GM21528 (cell line): ENCODE measurements around the gene OR5B21.

Experiments
- ATAC-seq: cut with Tn5 transposase; IDR thresholded peaks from one replicate; pipeline ENCODE4 v1.9.1; 2021; ENCODE audit warnings: mild to moderate bottlenecking, moderate library complexity; ENCODE audit not compliant: unreplicated experiment, low FRiP score

The OR5B21 gene

DNA sequence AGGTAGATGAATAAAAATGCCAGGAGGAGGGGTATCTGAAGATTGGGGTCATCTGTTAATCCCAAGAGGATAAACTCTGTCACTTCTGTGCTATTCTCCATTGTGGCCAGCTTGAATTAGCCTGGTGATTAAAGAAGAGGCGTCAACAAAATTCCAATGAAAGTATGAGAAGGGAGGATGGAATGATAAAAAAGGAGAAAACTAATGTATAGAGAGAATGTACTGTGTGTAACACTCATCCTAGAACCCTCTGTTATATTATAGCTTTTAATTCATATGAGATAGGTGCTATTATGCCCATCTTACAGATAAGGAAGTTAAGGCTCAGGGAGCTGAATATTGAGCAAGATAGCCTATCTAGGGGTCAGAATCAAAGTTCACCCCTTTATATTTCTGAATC lies at the start of gene OR5B21:
Gene OR5B21, minus strand, starts transcription at position 101 of the 400 bp plus-strand sequence. Its CDS starts 0 bp downstream, at position 101.
- ATAC-seq = no peak

DNA sequence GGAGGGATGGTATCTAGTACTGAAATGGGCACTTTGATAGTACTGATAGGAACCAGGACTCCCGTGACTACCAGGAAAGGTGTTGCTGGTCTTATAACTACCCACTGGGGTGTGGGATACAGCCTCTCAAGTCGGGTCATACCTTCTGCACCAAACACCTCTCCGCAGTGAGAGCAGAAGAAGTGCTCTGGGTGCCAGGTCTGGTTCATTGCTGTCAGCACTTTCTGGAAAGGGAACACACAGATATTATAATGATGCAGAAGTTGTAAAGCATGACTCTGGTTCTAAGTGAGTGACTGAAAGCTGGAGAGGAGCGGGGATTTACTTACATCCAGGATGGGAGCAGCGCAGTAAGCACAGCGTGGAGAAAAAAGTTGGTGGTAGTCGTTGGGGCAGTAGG lies 41.7 kb upstream of the OR5B21 start:
- no peak for ATAC-seq

DNA sequence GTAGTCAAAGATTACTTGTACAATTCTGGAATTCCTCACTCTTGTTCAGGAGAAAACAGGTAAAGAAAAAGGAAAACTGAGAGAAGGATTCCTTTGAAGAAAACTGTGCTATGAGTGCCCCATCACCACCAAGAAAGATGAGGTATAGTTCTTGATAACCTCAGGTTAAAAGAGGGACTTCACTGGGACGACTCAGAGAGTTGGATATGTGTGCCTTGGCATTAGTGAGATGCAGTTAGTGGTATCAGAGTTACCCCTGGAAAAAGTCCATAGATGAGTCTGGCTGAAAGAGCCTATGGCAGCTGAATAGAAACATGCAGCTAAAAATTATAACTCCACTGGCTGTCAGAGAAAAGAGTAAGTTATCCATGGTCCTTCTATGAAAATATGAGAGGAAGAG lies 38.9 kb upstream of the OR5B21 start:
- ATAC-seq = no peak

DNA sequence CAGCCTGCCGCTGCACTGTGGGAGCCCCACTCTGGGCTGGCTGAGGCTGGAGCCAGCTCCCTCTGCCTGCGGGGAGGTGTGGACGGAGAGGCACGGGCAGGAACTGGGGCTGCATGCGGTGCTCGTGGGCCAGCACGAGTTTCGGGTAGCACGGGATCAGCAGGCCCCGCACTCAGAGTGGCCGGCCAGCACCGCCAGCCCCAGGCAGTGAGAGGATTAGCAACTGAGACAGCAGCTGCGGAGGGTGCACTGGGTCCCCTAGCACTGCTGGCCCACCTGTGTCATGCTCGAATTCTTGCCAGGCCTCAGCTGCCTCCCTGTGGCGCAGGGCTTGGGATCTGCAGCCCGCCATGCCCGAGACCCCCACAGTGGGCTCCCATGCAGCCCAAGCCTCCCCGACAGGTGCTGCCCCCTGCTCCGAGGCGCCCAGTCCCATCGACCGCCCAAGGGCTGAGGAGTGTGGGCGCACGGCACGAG lies 24.0 kb upstream of the OR5B21 start:
- ATAC-seq = no peak

DNA sequence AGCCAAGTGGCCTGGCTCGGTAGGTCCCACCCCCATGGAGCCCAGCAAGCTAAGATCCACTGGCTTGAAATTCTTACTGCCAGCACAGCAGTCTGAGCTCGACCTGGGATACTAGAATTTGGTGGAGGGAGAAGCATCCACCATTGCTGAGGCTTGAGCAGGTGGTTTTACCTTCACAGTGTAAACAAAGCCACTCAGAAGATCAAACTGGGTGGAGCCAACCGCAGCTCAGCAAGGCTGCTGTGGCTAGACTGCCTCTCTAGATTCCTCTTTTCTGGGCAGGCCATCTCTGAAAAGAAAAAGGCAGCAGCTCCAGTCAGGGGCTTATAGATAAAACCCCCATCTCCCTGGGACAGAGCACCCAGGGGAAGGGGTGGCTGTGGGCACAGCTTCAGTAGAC lies 22.3 kb upstream of the OR5B21 start:
- no peak for ATAC-seq

DNA sequence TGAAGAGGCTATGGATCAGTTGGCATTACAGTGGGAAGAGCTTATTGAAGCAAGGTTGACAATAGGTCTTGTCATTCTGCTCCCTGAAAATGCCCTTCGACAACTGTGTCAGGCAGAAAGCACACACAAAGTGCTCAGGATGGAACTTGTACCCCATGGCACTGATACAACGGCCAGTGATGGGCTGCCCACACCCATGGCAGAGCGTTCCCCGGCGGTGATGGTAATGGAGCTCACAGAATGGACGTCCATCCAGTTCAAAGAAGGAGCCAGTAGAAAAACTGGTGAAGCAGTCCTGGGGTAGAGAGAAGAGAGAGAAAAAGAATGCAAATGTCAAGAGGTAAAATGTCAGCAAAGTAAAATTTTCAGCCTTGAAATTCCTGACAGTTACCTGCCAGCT lies 19.5 kb upstream of the OR5B21 start:
- ATAC-seq = no peak

DNA sequence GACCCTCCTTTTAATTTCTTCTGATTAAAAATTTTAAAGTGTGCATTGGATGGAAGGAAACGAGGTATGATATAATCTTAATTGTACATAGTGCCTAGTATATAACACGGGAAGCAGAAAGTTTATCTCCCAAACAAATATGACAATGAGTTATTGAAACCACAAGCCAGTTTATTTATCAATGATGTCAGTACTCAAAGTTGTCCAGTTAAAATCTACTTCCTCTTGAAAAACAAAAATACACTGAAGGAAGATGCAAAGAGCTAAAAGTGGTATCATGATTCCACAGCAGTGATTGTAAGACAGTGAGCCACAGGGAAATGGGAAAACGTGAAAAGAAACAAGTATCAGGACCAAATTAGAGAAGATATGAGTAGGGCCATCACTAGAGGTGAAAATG lies 18.8 kb upstream of the OR5B21 start:
- no peak for ATAC-seq

DNA sequence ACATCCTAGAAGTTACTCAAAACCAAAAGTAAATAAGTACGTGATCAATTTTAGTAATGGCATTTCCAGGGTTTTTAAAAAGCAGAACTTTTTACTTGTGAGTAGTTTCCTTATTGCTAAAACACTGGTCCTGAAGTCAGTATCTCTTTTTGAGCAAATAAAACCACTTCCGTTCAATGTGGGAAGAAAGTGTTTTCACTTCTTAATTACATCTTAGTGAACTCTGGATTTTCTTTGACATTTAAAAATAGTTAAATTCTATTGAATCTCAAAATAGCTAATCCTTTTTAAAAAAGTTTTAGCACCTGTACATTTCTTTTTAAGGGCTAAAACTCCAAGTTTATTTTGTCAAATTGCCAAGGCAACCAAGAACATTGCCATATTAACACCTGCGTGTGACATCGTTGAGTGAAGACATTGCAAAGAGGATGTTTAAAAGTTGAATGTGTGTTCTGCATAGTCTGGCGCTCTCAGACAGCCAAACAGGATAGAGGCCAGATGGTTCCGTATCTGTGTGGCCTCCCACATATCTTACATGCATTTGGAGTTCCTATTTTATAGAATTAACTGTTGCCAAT lies 17.2 kb upstream of the OR5B21 start:
- ATAC-seq = peak; percentile 91

DNA sequence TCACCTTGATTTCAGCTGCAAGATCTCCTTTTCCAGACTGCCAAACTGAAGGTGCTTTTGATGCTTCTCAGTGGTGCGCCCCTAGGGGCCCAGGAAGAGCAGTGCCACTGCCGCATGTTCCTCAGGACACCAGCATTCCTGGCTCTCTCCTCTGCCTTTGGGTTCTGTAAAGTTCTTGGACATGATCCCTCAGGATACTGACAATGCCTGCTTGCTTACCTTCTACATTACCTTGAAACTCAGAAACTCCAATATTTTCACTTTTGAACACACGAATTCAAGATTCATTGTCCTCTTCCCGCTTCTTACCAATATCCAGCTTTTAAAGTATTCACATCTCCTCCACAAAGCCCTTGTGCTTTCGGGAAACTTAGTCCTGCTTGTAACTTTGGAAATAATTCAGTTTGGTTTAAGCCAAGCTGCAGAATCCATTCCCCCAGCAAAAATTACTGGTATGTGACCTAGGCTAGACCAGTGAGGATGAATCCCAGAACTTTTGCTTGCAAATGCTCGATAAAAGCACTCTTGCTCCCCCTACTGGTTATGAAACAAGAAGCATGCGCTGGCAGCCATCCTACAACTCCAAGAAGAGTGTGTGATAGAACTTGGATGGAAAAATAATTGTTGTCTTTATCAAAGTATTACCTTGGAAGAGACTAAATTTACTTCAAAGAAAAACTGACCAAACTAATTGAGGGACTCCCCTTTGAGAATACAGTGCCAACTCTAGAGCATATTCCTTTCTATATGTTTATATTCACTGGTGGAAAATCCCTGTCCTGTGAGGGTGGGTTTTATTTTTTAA lies 16.5 kb upstream of the OR5B21 start:
- peak; percentile 52 for ATAC-seq

DNA sequence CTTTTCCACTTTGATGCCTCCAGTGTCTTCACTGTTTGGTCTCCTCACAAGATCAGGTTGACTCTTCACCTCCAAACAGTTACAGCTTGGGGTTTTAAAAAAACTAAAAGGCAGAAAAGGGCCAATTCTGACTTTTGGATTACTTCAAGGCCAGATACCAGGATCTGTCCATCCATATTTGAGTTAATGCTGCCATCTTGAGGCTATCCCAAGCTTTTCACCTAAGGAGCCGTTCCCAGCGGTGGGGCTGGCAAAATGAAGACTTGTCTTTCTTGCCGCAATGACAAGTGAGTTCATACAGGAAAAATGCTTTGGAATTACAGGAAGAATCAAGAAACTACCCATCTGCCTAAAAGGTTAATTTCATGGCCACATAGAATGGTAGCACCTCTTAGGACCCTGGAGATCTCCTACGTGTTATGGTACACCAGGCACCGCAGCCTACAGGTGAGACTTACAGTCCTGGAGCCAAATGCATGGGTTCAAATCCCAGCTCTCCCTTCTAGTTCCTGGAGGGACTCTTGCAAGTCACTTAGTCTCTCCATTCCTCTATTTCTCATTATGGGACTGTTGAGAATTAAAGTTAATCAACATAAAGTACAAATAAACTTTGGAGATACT lies 6.0 kb upstream of the OR5B21 start:
- ATAC-seq = no peak

DNA sequence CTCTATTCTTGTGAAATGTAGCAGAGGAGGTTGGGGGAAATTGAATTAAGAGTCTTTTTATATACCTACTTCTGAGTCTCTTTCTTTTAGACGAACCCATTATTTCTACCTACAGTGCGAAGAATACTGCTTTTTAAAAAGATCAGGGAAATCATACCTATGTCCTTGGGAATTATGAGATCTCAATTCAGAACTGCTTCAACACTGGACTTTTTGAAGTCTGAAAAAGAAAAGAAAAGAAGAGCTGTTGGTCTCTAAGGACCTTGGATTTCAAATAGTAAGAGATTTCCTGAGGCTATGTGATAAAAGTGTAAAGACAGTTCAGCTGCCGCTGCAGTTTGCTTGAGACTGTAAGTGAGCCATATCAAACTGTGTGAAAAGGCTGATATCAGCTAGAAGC lies 3.7 kb upstream of the OR5B21 start:
- no peak for ATAC-seq

DNA sequence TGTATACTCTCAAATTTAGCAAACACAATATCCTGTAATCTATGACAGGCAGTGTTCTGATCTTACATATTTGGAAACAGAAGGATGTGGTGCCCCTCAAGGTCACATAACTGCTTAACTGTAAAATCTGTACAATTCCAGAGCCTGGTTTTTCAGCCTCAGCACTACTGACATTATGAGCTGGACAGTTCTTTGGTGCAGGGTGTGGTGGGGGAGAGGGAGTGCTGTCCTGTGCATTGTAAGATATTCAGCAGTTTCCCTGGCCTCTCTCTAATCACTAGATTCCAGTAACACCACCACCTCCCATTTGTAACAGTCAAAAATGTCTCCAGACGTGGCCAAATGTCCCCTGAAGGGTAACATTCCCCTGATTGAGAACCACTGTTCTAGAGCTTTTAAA lies 1.8 kb upstream of the OR5B21 start:
- no peak for ATAC-seq

DNA sequence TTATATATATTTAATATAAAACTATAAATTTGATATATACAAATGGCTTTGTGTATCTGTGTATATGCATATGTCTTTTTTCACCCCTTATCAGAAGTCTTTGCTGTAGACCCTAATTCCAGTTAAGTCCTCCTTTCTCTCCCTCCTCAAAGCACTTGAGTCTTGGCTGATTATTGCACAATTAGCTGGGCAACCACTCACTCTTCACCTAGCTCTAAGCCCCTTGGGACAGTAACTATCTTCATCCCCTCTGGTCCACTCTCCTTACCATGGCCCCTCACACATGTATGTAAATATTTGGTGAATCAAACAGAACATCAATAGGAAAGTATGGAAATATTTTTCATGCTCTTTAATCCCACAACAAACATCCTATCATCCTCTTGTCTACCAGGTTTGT lies 909 bp upstream of the OR5B21 start:
- ATAC-seq = no peak

DNA sequence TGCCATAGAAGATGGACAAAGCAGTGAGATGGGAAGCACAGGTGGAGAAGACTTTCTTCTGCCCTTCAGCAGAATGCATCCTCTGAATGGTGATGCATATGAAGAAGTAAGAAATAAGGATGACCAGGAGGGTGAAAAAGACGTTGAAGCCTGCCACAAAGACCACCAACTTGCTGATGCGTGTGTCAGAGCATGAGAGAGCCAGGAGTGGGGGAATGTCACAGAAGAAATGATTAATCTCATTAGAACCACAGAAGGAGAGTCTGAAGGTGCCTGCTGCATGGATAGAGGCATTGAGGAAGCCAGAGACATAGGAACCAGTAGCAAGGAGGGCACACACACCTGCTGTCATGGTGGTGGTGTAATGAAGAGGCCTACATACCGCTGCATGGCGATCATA lies 550 bp downstream of the OR5B21 start:
- no peak for ATAC-seq

DNA sequence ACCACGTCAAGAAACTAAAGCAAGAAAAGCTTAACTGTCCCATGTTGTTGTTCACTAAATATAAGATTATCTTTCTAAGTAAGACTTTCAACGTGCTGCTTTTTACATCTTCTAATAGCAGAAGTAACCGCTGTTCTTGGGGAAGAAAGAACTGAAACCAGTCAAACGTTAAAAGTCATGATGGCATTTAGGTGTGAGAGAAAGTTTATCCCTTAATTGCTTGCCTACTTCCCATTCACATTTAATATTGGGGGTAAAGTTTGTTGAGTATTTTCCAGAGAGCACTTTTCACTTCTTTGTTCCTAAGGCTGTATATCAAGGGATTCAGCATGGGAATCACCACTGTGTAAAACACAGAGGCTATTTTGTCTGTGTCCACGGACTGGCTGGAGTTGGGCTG lies 970 bp downstream of the OR5B21 start:
- ATAC-seq = no peak

DNA sequence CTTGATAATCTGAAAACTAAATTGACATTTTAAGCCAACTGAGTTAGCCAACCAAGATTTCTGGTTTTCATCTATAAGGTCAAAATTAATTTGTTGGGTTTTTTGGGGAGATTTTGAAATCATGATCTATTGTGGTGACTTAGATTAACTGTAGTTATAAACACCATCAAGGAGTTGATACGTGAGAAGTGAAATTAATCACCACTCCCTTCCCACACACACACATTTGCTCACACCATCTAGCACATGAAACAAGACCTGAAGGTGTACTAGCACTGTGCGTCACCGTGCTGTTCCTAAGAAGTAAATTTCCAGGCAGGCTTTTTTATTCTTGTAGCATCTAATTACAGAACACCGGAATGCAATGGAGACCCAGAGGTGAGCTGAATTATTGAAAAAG lies 2.1 kb downstream of the OR5B21 start:
- ATAC-seq = no peak

DNA sequence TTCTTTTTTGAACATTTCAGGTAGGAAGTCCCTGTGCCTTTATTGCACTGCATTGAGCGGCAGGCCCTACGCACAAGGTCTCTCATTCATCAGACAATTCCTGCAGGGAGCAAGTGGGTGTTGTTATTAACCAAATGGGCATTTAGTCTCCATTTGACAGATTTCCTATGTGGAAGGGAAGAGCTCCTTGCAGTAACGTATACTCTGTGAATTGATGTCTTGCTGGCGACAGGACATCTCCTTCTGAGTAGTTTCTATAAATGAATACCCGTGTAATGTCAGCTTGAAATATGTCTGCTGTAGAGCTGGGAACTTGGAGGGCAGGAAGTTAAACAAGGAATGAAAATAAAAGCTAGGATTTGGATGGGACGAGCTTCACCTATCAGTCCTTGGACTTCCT lies 3.7 kb downstream of the OR5B21 start:
- ATAC-seq = no peak

DNA sequence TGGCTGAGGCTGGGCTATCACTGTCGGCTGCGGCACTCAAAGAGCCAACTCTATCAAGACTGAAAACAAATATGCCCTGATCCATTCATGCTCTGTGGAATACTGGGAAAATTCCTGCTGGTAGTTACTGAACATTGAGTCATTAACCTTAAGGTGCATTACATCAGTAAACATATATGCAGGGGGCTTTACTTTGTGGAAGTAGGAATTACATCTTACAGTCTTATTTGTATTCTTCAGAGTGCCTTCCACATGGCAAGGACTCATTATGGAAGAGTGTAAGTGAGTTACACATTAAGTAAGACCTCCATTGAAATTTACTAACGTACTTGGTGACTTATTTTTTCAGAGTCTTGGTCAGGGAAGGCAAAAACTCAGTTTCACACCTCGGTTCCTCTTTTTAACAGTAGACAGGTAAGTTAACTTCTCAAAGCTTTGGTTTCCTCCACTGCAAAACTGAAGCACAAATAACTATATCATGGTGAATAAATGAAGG lies 4.5 kb downstream of the OR5B21 start:
- peak; percentile 93 for ATAC-seq

DNA sequence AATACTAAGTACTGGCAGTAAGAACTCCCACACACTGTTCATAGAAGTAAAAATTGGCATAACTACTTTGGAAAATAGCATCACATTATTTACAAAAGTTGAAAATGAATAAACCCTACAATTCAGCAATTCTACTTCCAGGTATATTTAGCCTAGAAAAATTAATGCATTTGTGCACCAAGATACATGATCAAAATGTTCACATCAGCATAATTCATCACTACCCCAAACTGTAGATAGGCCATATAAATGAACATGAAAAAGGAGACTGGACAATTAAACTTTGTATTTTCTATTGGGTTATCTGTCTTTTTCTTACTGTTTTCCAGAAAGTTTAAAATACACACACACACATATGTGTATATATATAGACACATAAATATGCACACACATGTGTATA lies 5.9 kb downstream of the OR5B21 start:
- ATAC-seq = no peak

DNA sequence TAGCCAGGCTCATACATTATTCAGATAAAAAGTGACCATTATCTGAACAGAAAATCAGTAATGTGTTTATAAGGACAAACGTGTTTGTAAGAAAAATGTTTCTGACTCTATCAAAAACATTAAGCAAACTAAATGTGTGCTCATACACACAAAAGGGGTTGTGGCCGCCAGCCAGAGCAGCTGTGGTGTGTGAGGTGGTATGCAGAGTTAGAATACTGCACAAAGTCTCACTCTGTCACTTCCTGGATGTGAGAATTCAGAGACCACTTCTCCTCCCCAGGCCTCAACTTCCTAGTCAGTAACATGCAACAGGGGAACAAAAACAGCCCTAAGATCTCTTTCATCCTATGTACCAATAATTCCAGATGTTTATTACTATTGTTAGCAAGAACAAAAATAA lies 9.4 kb downstream of the OR5B21 start:
- ATAC-seq = no peak

DNA sequence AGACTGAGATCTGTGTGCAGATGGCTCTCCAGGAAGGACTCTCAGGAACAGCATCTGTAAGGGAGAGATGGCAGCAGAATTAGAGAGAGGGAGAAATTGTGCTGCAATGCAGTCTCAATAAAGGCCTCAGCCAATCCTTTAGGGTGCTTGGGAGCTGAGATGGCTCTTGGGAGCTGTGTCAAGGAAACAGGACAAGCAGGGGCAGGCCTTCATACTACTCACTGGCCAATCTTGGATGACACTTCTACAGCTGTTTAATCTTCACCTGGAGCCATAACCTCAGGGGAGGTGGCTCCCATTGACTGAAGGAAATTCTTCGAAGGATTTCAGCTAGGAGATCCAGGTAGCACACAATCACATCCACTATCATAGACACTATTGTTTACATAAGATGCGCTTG lies 10.0 kb downstream of the OR5B21 start:
- no peak for ATAC-seq

DNA sequence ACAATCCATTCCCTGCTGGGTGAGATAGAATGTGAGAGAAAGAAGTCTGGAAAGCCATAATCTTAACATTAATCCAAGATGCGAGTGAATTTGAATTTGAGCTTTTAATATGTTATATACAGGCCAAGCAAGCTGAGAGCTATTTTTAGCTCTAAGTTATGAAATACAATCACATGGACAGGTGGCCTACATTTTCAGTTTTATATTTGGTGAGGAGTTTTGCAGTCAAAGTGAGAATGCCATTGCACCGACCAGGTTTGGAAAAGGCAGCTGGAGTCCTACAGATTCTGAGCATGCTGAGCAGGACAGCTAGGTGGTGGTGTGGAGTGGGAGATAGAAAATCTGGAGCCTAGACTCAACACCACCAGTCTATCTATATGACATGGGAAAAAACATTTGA lies 12.0 kb downstream of the OR5B21 start:
- ATAC-seq = no peak
